K562 (cell line): ENCODE data around the gene KCNMB2. TPM values are rescaled to one million over a fixed set of nuclear protein-coding genes. Genes with fewer than 3 reads are reported as not detected.

ENCODE experiments used
- ATAC-seq: fragments of 200-7000 bp; cut with Tn5 transposase; 3 replicates; pipeline ENCODE4 v1.9.1; 2020; ENCODE audit warnings: moderate library complexity
- BruUV-seq: library from RNA; stranded (reverse); fragments of 400-500 nt; replicated peaks from 2 replicates; lab custom pipeline; 2021; lab: Mats Ljungman, UMichigan
- CTCF ChIA-PET: fragments of 300-600 bp; formaldehyde crosslinking; extraction: SDS; loops from one replicate; lab custom pipeline; 2021; ENCODE audit warnings: low intra/inter-chr PET ratio; lab: Yijun Ruan, JAX
- POLR2A ChIA-PET: fragments of 300-600, 350-650 bp; sonication (Branson Sonifier 250); formaldehyde crosslinking; extraction: SDS; loops from one replicate; lab custom pipeline; 2021; ENCODE audit warnings: antibody characterized with exemption, inconsistent platforms; lab: Yijun Ruan, JAX
- DNase-seq, 4 experiments: peaks; one replicate each; pipeline versions ENCODE4 v3.0.0 to v3.0.0-alpha.2; 2011 to 2018; ENCODE audit warnings: low spot score in 3 of 4, mixed read lengths in 3 of 4; ENCODE audit errors: extremely low read depth in 1 of 4
- FAIRE-seq: peaks from 2 replicates; lab custom pipeline; 2011; peaks lifted over from hg19 to GRCh38; lab: Jason Lieb, UNC
- H2AFZ ChIP-seq: 2 replicates; pipeline ENCODE4 v1.6.0; 2011; ENCODE audit warnings: low read depth, low read length, control low read depth, inconsistent platforms
- H3K27ac ChIP-seq: fragments of 200-600 bp; 3 replicates; pipeline ENCODE4 v1.8.0; 2011; ENCODE audit warnings: low read depth, mild to moderate bottlenecking, control low read depth, inconsistent platforms, low read length, moderate library complexity, mixed read lengths; ENCODE audit errors: extremely low read depth
- H3K27me3 ChIP-seq, 2 experiments: fragments of 300-600 bp in 1 of 2; 2 replicates in 1 of 2; 3 replicates in 1 of 2; pipeline versions ENCODE4 v1.6.0 to v1.8.0; 2011; ENCODE audit warnings: inconsistent platforms in 2 of 2, low read length in 2 of 2, mild to moderate bottlenecking in 1 of 2, mixed read lengths in 1 of 2, moderate library complexity in 1 of 2; ENCODE audit not compliant: control insufficient read depth in 2 of 2, insufficient read depth in 2 of 2
- H3K36me3 ChIP-seq: fragments of 300-600 bp; 3 replicates; pipeline ENCODE4 v1.8.0; 2011; ENCODE audit warnings: mild to moderate bottlenecking, low read length, inconsistent platforms; ENCODE audit not compliant: control insufficient read depth, insufficient read depth
- H3K4me1 ChIP-seq, 2 experiments: fragments of 200-600 bp in 1 of 2; replicated peaks in 1 of 2; 2 replicates in 1 of 2; 3 replicates in 1 of 2; pipeline versions ENCODE4 v1.5.1 to v1.8.0; 2011; ENCODE audit warnings: inconsistent platforms in 2 of 2, low read length in 2 of 2, mild to moderate bottlenecking in 1 of 2, mixed read lengths in 1 of 2, moderate library complexity in 1 of 2; ENCODE audit not compliant: control insufficient read depth in 2 of 2, insufficient read depth in 2 of 2
- H3K4me2 ChIP-seq: 2 replicates; pipeline ENCODE4 v1.6.1; 2011; ENCODE audit warnings: low read length, control low read depth, inconsistent platforms, mixed read lengths; ENCODE audit not compliant: insufficient read depth
- H3K4me3 ChIP-seq: fragments of 200-600 bp; sonication (generic), shearing (Covaris generic); 2 replicates; pipeline ENCODE4 v1.5.1; 2016; ENCODE audit warnings: control low read depth, inconsistent platforms
- H3K79me2 ChIP-seq: fragments of 200-600 bp; 3 replicates; pipeline ENCODE4 v1.8.0; 2011; ENCODE audit warnings: low read length, inconsistent platforms; ENCODE audit not compliant: control insufficient read depth, insufficient read depth
- H3K9ac ChIP-seq, 2 experiments: 2 replicates each; pipeline versions ENCODE4 v1.6.0 to v1.6.1; 2011; ENCODE audit warnings: low read depth in 2 of 2, low read length in 2 of 2, control low read depth in 1 of 2, inconsistent platforms in 1 of 2, mild to moderate bottlenecking in 1 of 2, mixed read lengths in 1 of 2; ENCODE audit not compliant: insufficient read depth in 1 of 2
- H3K9me1 ChIP-seq: one replicate; pipeline ENCODE4 v1.6.0; 2011; ENCODE audit warnings: inconsistent platforms, mild to moderate bottlenecking, low read length, moderate library complexity; ENCODE audit not compliant: control insufficient read depth, insufficient read depth
- H3K9me3 ChIP-seq: replicated peaks from 2 replicates; pipeline ENCODE4 v1.5.1; 2011; ENCODE audit warnings: low read depth, low read length, inconsistent platforms; ENCODE audit not compliant: control insufficient read depth, insufficient read depth
- H4K20me1 ChIP-seq: replicated peaks from 2 replicates; pipeline ENCODE4 v1.6.1; 2011; ENCODE audit warnings: low read length, inconsistent platforms, mixed read lengths; ENCODE audit not compliant: control insufficient read depth, insufficient read depth
- COPS2 ChIP-seq: fragments of 450-650 bp; conservative IDR thresholded peaks from 2 replicates; pipeline ENCODE4 v1.6.1; 2016; ENCODE audit warnings: mild to moderate bottlenecking, moderate library complexity
- HMBOX1 ChIP-seq: sonication (generic); IDR thresholded peaks from 2 replicates; pipeline ENCODE4 v1.6.1; 2016
- HMGN3 ChIP-seq: IDR thresholded peaks from 2 replicates; pipeline ENCODE4 v1.6.1; 2011; ENCODE audit warnings: borderline replicate concordance, low read depth, mild to moderate bottlenecking, mixed read lengths, low read length; ENCODE audit not compliant: insufficient read length; ENCODE audit errors: extremely low read depth
- MAFG ChIP-seq: fragments of 450-650 bp; conservative IDR thresholded peaks from 2 replicates; pipeline ENCODE4 v1.6.1; 2016; ENCODE audit warnings: missing genetic modification characterization, missing compliant biosample characterization
- SMAD2 ChIP-seq: fragments of 150-350 bp; IDR thresholded peaks from 2 replicates; pipeline ENCODE4 v1.6.1; 2014; ENCODE audit warnings: low read depth, mild to moderate bottlenecking, low read length
- SMARCE1 ChIP-seq: fragments of 450-650 bp; IDR thresholded peaks from 2 replicates; pipeline ENCODE4 v1.7.1; 2016; ENCODE audit warnings: mild to moderate bottlenecking
- XRCC5 ChIP-seq: fragments of 200-400 bp; formaldehyde crosslinking; IDR thresholded peaks from 2 replicates; pipeline ENCODE4 v1.6.1; 2017; ENCODE audit warnings: low read depth, mild to moderate bottlenecking, low read length
- ZFP36 ChIP-seq: fragments of 150-350 bp; IDR thresholded peaks from 2 replicates; pipeline ENCODE4 v1.6.1; 2018; ENCODE audit warnings: low read length, low read depth; ENCODE audit not compliant: partially characterized antibody
- ZNF830 ChIP-seq: fragments of 250-450 bp; sonication (Bioruptor Pico); IDR thresholded peaks from 2 replicates; pipeline ENCODE4 v1.5.0; 2021; ENCODE audit warnings: mild to moderate bottlenecking
- WGBS: fragments of 100-300 bp; shearing (Covaris generic); methylation state at CpG from one replicate; pipeline ENCODE4 v1.1.6; 2016; ENCODE audit warnings: low coverage, mixed read lengths; ENCODE audit not compliant: insufficient coverage; ENCODE audit errors: missing lambda C conversion rate; 5-methylcytosine and 5-hydroxymethylcytosine counted together
- in situ Hi-C: fragments of 300-500 bp; cut with MboI; formaldehyde crosslinking; loops from 4 replicates; pipeline ENCODE4 v1.15.0; 2018; ENCODE audit warnings: inconsistent platforms, mixed read lengths
- intact Hi-C: fragments of 100-400 bp; cut with micrococcal nuclease; formaldehyde crosslinking; loops from 2 replicates; pipeline ENCODE4 v1.14.2; 2022
- polyA plus RNA-seq, 8 experiments: library from polyadenylated mRNA; depleted of rRNA in 4 of 8; stranded (reverse) in 5 of 8; unstranded in 3 of 8; fragments of >200 nt; fragmentation: Nextera tagmentation in 2 of 8; fragmentation: Illumina TruSeq in 1 of 8; extraction: Ambion mirVana in 2 of 8; extraction: Trizol in 1 of 8; gene quantifications; 2 replicates each; pipeline versions ENCODE4 v1.2.1 to v1.2.3, GENCODE V29; 2011 to 2014; ENCODE audit warnings: inconsistent platforms in 1 of 8, missing spikeins in 1 of 8
- total RNA-seq, 7 experiments: library from RNA; depleted of rRNA in 6 of 7; stranded (reverse); fragments of >200 nt in 6 of 7; fragmentation: Illumina TruSeq in 2 of 7; extraction: Trizol in 2 of 7; gene quantifications; 2 replicates each; pipeline versions ENCODE4 v1.2.1 to v1.2.3, GENCODE V29; 2011 to 2021; ENCODE audit warnings: low replicate concordance in 1 of 7

The KCNMB2 gene
- total and polyA plus RNA-seq, 9 of the 15 experiments (the other 6 are each of a cell fraction or from before 2014, with no cell fraction given) = 0.04 to 0.15 TPM; not detected in 7

- Histone ChIP-seq H4K20me1 (no peaks in the 10 kb centered on the region), H3K79me2 (no peaks in the 10 kb centered on the region), H3K4me3 (no peak overlapping the region), H3K36me3 (no peaks in the 10 kb centered on the region), H3K27me3 (no peaks in the 10 kb centered on the region), H3K27ac (no peak overlapping the region), H3K9ac (no peak overlapping the region), H3K4me1 (no peaks in the 10 kb centered on the region), H3K4me2 (no peak overlapping the region), H3K9me1 (no peaks in the 10 kb centered on the region), H2AFZ (no peak overlapping the region), H3K9me3 (no peaks in the 10 kb centered on the region)
- FAIRE-seq = no peak
- CTCF ChIA-PET = no interaction called here
- POLR2A ChIA-PET = no interaction called here
- TF ChIP-seq XRCC5 (no peak), ZFP36 (no peak), HMGN3 (no peak), MAFG (tag) (no peak), COPS2 (no peak), ZNF830 (CRISPR knock-in tag) (no peak), SMARCE1 (no peak), HMBOX1 (no peak), SMAD2 (no peak)
- WGBS = 7% methylated on average over 1 of the region's 1 CpG
- BruUV-seq = no TSS peak
- no peak for DNase-seq
- in situ Hi-C loops = no loop called here
- intact Hi-C loops = no loop called here
- no peak for ATAC-seq
Observed at GRCh38 chr3:178673529-178673928, 137.3 kb downstream of the KCNMB2 start.
